Tibial artery (tissue), 4 donors: ENCODE data around the gene DHRSX.
"Not testable (repeated sequence)": the region's sequence is repeated elsewhere in the genome, so short reads cannot be mapped to it uniquely, and the experiment has no call there.

Source experiments
- DNase-seq, 2 donors: peaks; one replicate each; pipeline ENCODE4 v3.0.0-alpha.2; 2019
- H3K27ac ChIP-seq, 2 donors: fragments of 200-600 bp; sonication (generic) in 1 of 2; 1 replicate in 1 of 2; 2 replicates in 1 of 2; pipeline ENCODE4 v1.5.1; 2018 to 2019; ENCODE audit warnings: mild to moderate bottlenecking in 1 of 2
- H3K27me3 ChIP-seq, 2 donors: fragments of 200-600 bp; sonication (generic) in 1 of 2; one replicate each; pipeline versions ENCODE4 v1.5.1 to v1.6.0; 2016 to 2019
- H3K36me3 ChIP-seq, 3 donors: fragments of 200-600 bp; sonication (generic) in 2 of 3; one replicate each; pipeline ENCODE4 v1.5.1; 2016 to 2019; ENCODE audit warnings: mild to moderate bottlenecking in 2 of 3
- H3K4me1 ChIP-seq, 4 donors: fragments of 200-600 bp; sonication (generic) in 2 of 4; 1 replicate in 3 of 4; 2 replicates in 1 of 4; pipeline ENCODE4 v1.5.1; 2016 to 2019
- H3K4me3 ChIP-seq, 2 donors: fragments of 200-600 bp; sonication (generic) in 1 of 2; 1 replicate in 1 of 2; 2 replicates in 1 of 2; pipeline ENCODE4 v1.5.1; 2018 to 2019; ENCODE audit warnings: mild to moderate bottlenecking in 2 of 2
- H3K9me3 ChIP-seq, 3 donors: fragments of 200-600 bp; sonication (generic) in 1 of 3; one replicate each; pipeline ENCODE4 v1.5.1; 2016 to 2019
- intact Hi-C: fragments of 100-400 bp; cut with DNase I; formaldehyde crosslinking; loops from one replicate; pipeline ENCODE4 v1.15.0; 2023; ENCODE audit warnings: low total_unique reads
- TF ChIP-seq, protein P1 (sequence below), 2 experiments: fragments of 200-600 bp in 1 of 2; fragments of 450-650 bp in 1 of 2; IDR thresholded peaks; one replicate each; pipeline ENCODE4 v1.5.1; 2017 to 2019; ENCODE audit warnings: antibody characterized with exemption in 2 of 2, mild to moderate bottlenecking in 1 of 2, moderate library complexity in 1 of 2

DHRSX gene

DNA sequence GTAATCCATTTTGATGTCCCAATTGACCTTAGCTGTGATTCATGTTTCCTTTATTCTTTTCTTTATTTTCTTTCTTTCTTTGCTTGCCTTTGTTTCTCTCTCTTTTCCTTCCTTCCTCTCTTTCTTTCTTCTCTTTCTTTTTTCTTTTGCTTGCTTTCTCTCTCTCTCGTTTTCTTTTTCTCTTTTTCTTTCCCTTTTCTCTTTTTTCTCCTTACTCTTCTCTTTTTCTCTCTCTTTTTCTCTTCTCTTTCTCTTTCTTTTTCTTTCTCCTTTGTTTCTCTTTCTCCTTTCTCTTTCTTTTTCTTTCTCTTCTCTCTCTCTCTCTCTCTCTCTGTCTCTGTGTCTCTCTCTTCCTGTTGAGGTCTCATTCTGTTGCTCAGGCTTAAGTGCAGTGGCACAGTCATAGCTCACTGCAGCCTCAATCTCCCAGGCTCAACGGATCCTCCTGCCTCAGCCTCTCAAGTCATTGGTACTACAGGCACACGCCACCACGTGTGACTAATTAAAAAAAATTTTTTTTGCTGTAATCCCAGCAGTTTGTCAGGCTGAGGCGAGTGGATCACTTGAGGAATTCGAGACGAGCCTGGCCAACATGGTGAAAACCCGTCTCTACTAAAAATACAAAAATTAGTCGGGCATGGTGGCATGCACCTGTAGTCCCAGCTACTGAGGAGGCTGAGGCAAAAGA is 8.0 kb upstream of the DHRSX start:
- no peak overlapping the region for H3K4me3 ChIP-seq
- H3K27me3 ChIP-seq: no peaks in the 10 kb centered on the region
- DNase-seq: no peak
- H3K4me1 ChIP-seq: no peaks in the 10 kb centered on the region
- TF ChIP-seq, protein P1, sequence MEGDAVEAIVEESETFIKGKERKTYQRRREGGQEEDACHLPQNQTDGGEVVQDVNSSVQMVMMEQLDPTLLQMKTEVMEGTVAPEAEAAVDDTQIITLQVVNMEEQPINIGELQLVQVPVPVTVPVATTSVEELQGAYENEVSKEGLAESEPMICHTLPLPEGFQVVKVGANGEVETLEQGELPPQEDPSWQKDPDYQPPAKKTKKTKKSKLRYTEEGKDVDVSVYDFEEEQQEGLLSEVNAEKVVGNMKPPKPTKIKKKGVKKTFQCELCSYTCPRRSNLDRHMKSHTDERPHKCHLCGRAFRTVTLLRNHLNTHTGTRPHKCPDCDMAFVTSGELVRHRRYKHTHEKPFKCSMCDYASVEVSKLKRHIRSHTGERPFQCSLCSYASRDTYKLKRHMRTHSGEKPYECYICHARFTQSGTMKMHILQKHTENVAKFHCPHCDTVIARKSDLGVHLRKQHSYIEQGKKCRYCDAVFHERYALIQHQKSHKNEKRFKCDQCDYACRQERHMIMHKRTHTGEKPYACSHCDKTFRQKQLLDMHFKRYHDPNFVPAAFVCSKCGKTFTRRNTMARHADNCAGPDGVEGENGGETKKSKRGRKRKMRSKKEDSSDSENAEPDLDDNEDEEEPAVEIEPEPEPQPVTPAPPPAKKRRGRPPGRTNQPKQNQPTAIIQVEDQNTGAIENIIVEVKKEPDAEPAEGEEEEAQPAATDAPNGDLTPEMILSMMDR (IDR thresholded peaks at IDR 0.05): no peak
- H3K27ac ChIP-seq: no peak overlapping the region
- intact Hi-C loops: no loop called here
- H3K9me3 ChIP-seq: no peaks in the 10 kb centered on the region
- H3K36me3 ChIP-seq: no peaks in the 10 kb centered on the region

DNA sequence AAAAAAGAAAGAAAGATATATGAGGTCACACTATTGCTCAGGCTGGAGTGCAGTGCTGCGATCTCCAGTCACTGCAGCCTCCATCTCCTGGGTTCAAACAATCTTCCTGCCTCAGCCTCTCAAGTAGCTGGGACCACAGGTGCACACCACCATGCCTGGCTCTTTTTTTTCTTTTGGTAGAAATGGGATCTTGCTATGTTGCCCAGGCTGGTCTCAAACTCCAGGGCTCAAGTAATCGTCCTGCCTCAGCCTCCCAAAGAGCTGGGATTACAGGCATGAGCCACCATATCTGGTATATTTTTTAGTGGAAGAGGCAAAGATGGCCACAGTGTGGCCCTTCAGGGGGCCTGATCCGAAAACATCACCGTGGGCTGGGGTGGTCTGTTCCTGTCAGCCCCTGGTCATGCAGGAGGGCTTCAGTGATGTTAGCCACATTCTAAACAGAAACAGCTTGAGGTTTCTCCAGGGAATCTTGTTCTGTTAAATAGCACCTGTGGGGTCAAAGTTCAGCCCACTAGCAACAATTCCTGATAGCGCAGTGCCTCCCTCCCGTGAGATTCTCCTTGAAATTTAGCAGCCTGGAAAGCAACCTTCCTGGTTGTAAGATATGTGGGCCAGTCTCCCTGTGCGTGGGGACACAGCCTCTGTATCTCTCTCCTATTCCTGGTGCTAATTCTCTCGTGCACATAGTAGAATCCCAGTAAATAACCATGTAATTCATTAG is 7.3 kb upstream of the DHRSX start:
- TF ChIP-seq, protein P1 (IDR thresholded peaks at IDR 0.05): no peak
- no peaks in the 10 kb centered on the region for H3K27me3 ChIP-seq
- intact Hi-C loops: no loop called here
- DNase-seq: no peak
- no peaks in the 10 kb centered on the region for H3K36me3 ChIP-seq
- H3K27ac ChIP-seq: no peak overlapping the region
- no peaks in the 10 kb centered on the region for H3K4me1 ChIP-seq
- H3K4me3 ChIP-seq: no peak overlapping the region
- H3K9me3 ChIP-seq: no peaks in the 10 kb centered on the region

DNA sequence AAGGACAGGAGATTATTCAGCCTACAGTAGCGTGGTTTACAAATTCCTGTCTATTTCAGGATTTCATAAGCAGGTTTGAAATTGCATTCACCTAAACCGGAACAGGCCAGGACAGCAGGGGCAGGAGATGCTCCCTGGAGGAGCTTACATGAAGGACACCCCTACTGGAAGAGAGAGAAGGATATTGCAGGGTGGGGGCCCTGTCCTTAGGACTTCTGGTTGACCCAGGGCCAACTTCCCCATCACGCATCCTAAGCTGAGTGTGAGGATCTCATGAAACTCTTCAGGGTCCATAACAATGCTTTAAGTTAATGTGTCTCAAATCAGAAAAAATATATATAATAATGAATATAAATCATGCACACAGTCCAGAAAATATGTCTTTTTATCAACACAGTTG is 6.4 kb upstream of the DHRSX start:
- TF ChIP-seq, protein P1 (IDR thresholded peaks at IDR 0.05): no peak
- no peak for DNase-seq

DNA sequence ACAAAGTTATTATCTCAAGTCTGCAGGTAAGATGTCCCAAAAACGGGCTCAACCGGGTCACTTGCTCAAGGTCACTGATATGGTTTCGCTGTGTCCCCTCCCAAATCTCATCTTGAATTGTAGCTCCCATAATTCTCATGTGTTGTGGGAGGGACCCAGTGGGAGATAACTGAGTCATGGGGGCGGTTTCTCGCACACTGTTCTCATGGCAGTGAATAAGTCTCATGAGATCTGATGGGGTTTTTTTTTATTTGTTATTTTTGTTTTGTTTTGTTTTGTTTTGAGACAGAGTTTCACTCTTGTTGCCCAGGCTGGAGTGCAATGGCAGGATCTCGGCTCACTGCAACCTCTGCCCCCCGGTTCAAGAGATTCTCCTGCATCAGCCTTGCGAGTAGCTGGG is 4.6 kb upstream of the DHRSX start:
- H3K4me1 ChIP-seq, H3K4me3 ChIP-seq, H3K9me3 ChIP-seq, H3K27me3 ChIP-seq, H3K27ac ChIP-seq, intact Hi-C loops, DNase-seq, H3K36me3 ChIP-seq: not testable (repeated sequence)

More for the DNA sequence above, 6.4 kb upstream of the DHRSX start:
- Histone ChIP-seq H3K27ac (no peak overlapping the region), H3K4me1 (no peaks in the 10 kb centered on the region), H3K36me3 (no peaks in the 10 kb centered on the region), H3K27me3 (no peaks in the 10 kb centered on the region), H3K4me3 (no peak overlapping the region), H3K9me3 (no peaks in the 10 kb centered on the region)
- intact Hi-C loops: no loop called here

DNA sequence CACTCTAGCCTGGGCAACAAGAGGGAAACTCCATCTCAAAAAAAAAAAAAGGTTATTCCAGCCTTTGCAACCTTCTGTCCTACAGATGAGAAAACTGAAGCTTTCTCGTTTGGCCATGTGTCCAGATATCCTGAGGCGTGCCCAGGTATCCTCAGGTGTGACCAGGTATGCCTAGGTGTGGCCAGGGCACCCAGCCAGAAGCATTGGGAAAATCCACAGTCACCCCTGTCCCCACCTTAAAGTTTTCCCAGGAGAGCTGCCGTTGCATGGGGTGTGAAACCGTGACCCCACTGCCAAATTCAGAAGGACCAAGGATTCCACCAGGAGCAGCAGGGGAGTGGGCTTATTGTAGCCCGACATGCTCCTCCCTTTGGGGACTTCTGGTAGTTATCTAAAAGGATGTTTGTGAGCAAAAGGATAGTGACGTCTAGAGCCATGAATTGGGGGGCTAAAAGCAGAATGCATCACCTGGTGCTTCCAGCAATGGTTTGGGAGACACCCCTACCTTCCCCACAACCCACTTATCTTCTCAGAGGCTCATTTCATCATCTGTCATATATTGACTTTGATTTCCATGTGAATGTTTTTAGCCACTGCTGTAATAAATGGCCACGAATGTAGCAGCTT is 4.0 kb upstream of the DHRSX start:
- Histone ChIP-seq H3K27me3 (no peaks in the 10 kb centered on the region), H3K27ac (no peak overlapping the region), H3K36me3 (no peaks in the 10 kb centered on the region), H3K4me1 (peaks cover 0 to 3% (median under 1%) of the 10 kb centered on the region in 4 donors), H3K9me3 (no peaks in the 10 kb centered on the region), H3K4me3 (no peak overlapping the region)
- intact Hi-C loops: no loop called here
- TF ChIP-seq, protein P1 (IDR thresholded peaks at IDR 0.05): no peak
- DNase-seq: no peak
